Neutrophil (primary cell): ENCODE measurements around the gene LRRC45.

Experiments used
- H3K27ac ChIP-seq: fragments of 200-600 bp; sonication (generic); 2 replicates; pipeline ENCODE4 v1.5.1; 2016; ENCODE audit warnings: mild to moderate bottlenecking, moderate library complexity
- H3K27me3 ChIP-seq: fragments of 200-600 bp; sonication (generic); 2 replicates; pipeline ENCODE4 v1.6.0; 2016; ENCODE audit warnings: mild to moderate bottlenecking
- H3K36me3 ChIP-seq: fragments of 200-600 bp; sonication (generic); 2 replicates; pipeline ENCODE4 v1.5.1; 2017
- H3K4me1 ChIP-seq, 2 experiments: fragments of 200-600 bp in 1 of 2; sonication (generic) in 1 of 2; 1 replicate in 1 of 2; 2 replicates in 1 of 2; pipeline versions ENCODE4 v1.5.1 to v1.6.1; 2013 to 2016; ENCODE audit warnings: low read depth in 1 of 2, low read length in 1 of 2, mild to moderate bottlenecking in 1 of 2, moderate library complexity in 1 of 2; ENCODE audit not compliant: control insufficient read depth in 1 of 2, insufficient read depth in 1 of 2
- H3K4me3 ChIP-seq, 2 experiments: fragments of 200-600 bp in 1 of 2; sonication (generic) in 1 of 2; 1 replicate in 1 of 2; 2 replicates in 1 of 2; pipeline ENCODE4 v1.5.1; 2013 to 2016; ENCODE audit warnings: low read depth in 1 of 2, low read length in 1 of 2, mild to moderate bottlenecking in 1 of 2, moderate library complexity in 1 of 2
- H3K9me3 ChIP-seq: fragments of 200-600 bp; sonication (generic); 2 replicates; pipeline ENCODE4 v1.5.1; 2016
- TF ChIP-seq, protein P1 (sequence below): fragments of 200-600 bp; sonication (generic); IDR thresholded peaks from 2 replicates; pipeline ENCODE4 v1.5.1; 2016; ENCODE audit warnings: antibody characterized with exemption

The LRRC45 gene

GRCh38 chr17:82022981-82023446, at the start of gene LRRC45:
TSS of gene LRRC45 (plus strand) at chr17:82023305. CDS start at chr17:82023644, 339 bp downstream.
- H3K36me3 ChIP-seq, result peaks cover 8% of the 10 kb centered on the region
- peaks cover 25 to 26% of the 10 kb centered on the region in 2 experiments for H3K4me1 ChIP-seq
- H3K27me3 ChIP-seq, result no peaks in the 10 kb centered on the region
- peak within 1 kb of the TSS; percentile 60 for H3K27ac ChIP-seq
- H3K4me3 ChIP-seq, result peak within 1 kb of the TSS; percentile 73 to 100
- TF ChIP-seq, protein P1, sequence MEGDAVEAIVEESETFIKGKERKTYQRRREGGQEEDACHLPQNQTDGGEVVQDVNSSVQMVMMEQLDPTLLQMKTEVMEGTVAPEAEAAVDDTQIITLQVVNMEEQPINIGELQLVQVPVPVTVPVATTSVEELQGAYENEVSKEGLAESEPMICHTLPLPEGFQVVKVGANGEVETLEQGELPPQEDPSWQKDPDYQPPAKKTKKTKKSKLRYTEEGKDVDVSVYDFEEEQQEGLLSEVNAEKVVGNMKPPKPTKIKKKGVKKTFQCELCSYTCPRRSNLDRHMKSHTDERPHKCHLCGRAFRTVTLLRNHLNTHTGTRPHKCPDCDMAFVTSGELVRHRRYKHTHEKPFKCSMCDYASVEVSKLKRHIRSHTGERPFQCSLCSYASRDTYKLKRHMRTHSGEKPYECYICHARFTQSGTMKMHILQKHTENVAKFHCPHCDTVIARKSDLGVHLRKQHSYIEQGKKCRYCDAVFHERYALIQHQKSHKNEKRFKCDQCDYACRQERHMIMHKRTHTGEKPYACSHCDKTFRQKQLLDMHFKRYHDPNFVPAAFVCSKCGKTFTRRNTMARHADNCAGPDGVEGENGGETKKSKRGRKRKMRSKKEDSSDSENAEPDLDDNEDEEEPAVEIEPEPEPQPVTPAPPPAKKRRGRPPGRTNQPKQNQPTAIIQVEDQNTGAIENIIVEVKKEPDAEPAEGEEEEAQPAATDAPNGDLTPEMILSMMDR, result peak; percentile 49
- H3K9me3 ChIP-seq, result no peaks in the 10 kb centered on the region

GRCh38 chr17:81973432-81973831, 49.7 kb upstream of the LRRC45 start:
- TF ChIP-seq, protein P1, result no peak
- H3K9me3 ChIP-seq, result no peaks in the 10 kb centered on the region
- H3K4me1 ChIP-seq, result peaks cover 20 to 26% of the 10 kb centered on the region in 2 experiments
- H3K27ac ChIP-seq, result no peak overlapping the region
- H3K4me3 ChIP-seq, result no peak overlapping the region
- peaks cover 26% of the 10 kb centered on the region for H3K27me3 ChIP-seq
- H3K36me3 ChIP-seq, result no peaks in the 10 kb centered on the region

DNA sequence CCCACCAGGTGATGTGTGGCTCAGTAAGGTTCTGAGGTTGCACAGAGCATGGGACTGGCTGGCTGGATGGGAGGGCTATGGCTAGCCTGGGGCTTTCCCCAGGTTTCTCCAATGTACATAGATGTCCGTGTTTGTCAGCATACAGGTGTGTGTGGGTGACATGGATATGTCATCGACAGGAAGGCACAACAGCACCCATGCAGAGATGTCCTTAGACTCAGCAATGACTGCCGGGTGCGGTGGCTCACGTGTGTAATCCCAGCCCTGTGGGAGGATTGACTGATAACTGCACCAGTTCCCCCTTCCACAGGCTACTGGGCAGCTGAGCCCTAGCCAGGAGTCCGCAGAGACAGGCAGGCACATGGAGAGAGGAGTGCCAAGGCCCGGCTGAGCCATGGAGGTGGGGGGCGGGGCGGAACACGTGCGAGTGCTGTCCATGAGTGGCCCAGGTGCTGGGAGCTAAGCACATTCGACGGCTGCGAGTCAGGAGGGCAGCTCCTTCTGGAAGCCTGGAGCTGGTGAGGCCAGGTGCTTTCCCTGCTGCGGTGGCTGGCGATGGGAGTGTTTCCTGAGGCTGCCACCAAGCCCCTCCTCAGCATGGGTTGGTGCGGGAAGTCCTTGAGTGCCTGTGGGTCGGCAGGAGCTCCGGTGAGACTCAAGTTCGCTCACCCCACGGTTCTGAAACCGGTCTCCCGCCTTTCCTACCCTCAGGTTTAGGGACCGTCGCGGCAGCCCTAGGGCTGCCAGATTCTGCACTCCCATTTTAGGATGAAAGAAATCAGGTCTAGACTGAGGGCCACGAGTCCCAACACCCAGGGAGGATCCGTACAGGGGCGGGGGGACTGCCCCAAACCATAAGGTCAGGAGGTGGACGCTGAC, 46.5 kb upstream of the LRRC45 start:
- Histone ChIP-seq H3K9me3 (no peaks in the 10 kb centered on the region), H3K36me3 (no peaks in the 10 kb centered on the region), H3K27ac (peak overlapping the region; percentile 93), H3K4me3 (peak overlapping the region; percentile 78 to 83), H3K4me1 (peaks cover 29 to 34% of the 10 kb centered on the region in 2 experiments), H3K27me3 (peaks cover 14% of the 10 kb centered on the region)
- TF ChIP-seq, protein P1, result no peak

- H3K27me3 ChIP-seq, result peaks cover 11% of the 10 kb centered on the region
- peak within 1 kb of the TSS; percentile 78 to 83 for H3K4me3 ChIP-seq
- no peaks in the 10 kb centered on the region for H3K36me3 ChIP-seq
- TF ChIP-seq, protein P1, result peak; percentile 45
- peak within 1 kb of the TSS; percentile 93 for H3K27ac ChIP-seq
- H3K4me1 ChIP-seq, result peaks cover 29 to 34% of the 10 kb centered on the region in 2 experiments
- H3K9me3 ChIP-seq, result no peaks in the 10 kb centered on the region
These were observed 45.8 kb upstream of the LRRC45 start, which contains the start of gene ASPSCR1 for GRCh38 chr17:81977211-81977808. TSS of gene ASPSCR1 (plus strand) at chr17:81977629. CDS start at chr17:81977647, 18 bp downstream.

DNA sequence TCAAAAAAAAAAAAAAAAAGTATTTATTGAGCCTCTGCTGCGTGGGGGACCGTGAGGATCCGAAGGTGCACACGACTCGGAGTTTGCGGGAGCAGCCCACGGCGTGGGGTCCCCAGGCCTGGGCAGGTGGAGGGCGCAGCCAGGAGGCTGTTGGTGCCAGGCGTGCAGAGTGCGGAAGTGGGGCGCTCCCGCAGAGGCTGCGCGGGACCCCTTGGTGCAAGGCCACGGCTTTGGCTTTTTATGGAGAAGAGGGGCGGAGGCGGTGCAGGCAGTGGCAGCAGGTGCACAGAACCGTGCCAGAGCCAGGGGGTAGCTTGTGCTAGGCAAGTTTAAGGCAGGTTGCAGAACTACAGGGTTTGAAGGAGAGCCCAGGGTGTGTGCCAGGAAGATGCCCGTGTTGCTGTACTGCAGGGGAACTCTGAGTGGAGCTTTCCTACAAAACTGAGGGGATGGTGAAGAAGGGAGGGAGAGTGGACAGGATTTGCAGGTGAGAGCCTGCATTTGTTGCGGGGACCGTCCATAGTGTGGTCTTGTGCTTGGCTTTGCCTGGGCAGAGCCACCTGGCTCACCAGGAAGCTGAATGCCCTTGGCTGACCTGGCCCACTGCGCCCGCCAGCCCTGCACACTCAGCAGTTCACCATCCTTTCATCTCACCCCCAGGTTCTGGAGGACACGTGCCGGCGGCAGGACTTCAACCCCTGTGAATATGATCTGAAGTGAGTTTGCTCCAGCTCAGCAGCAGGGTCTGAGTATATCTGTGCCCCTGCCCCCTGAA, 44.4 kb upstream of the LRRC45 start:
- H3K4me3 ChIP-seq, result peak overlapping the region in 1 of 2 experiments; percentile 78

More for the DNA sequence above, 44.4 kb upstream of the LRRC45 start:
- Histone ChIP-seq H3K9me3 (no peaks in the 10 kb centered on the region), H3K27me3 (peaks cover 11% of the 10 kb centered on the region), H3K36me3 (no peaks in the 10 kb centered on the region), H3K4me1 (peaks cover 29 to 34% of the 10 kb centered on the region in 2 experiments), H3K27ac (no peak overlapping the region)
- TF ChIP-seq, protein P1, result no peak
